Caco-2 (cell line): ENCODE measurements around the gene RND3. TPM values are rescaled to one million over a fixed set of nuclear protein-coding genes. Genes with fewer than 3 reads are reported as not detected.

Source experiments
- BruUV-seq: library from RNA; stranded (reverse); fragments of 400-500 nt; replicated peaks from 2 replicates; lab custom pipeline; 2021; lab: Mats Ljungman, UMichigan
- CTCF ChIA-PET: fragments of 300-600 bp; sonication (Branson Sonifier 250); formaldehyde crosslinking; loops from one replicate; lab custom pipeline; 2022; ENCODE audit warnings: antibody characterized with exemption; lab: Charles Lee
- POLR2A ChIA-PET: fragments of 300-600 bp; sonication (Branson Sonifier 250); formaldehyde crosslinking; loops from one replicate; lab custom pipeline; 2022; ENCODE audit warnings: antibody characterized with exemption; lab: Charles Lee
- DNase-seq, 2 experiments: peaks; one replicate each; pipeline versions ENCODE4 v3.0.0 to v3.0.0-alpha.2; 2020 to 2022
- H3K27me3 ChIP-seq: replicated peaks from 2 replicates; pipeline ENCODE4 v1.6.0; 2011; ENCODE audit warnings: low read length; ENCODE audit not compliant: control insufficient read depth, insufficient read depth
- H3K36me3 ChIP-seq: 2 replicates; pipeline ENCODE4 v1.5.1; 2011; ENCODE audit warnings: low read length; ENCODE audit not compliant: control insufficient read depth, insufficient read depth
- H3K4me1 ChIP-seq: fragments of 250-450 bp; sonication (Bioruptor Pico); 2 replicates; pipeline ENCODE4 v1.5.1; 2020; ENCODE audit warnings: mild to moderate bottlenecking
- H3K4me3 ChIP-seq: 2 replicates; pipeline ENCODE4 v1.5.1; 2011; ENCODE audit warnings: low read depth, mild to moderate bottlenecking, control low read depth, low read length
- H3K9me3 ChIP-seq: fragments of 250-450 bp; sonication (Bioruptor Pico); 2 replicates; pipeline ENCODE4 v1.5.1; 2020; ENCODE audit warnings: mild to moderate bottlenecking, moderate library complexity
- H3K27ac Mint-ChIP-seq: one replicate; pipeline ENCODE4 v1.8.0; 2022; ENCODE audit warnings: mixed read lengths; ENCODE audit not compliant: unreplicated experiment
- H3K27me3 Mint-ChIP-seq: one replicate; pipeline ENCODE4 v1.8.0; 2022; ENCODE audit warnings: mixed read lengths; ENCODE audit not compliant: insufficient read depth, unreplicated experiment
- H3K36me3 Mint-ChIP-seq: one replicate; pipeline ENCODE4 v1.8.0; 2022; ENCODE audit warnings: mild to moderate bottlenecking, mixed read lengths; ENCODE audit not compliant: insufficient read depth, unreplicated experiment
- H3K4me1 Mint-ChIP-seq: one replicate; pipeline ENCODE4 v1.8.0; 2022; ENCODE audit warnings: low read depth, mixed read lengths; ENCODE audit not compliant: unreplicated experiment
- H3K4me3 Mint-ChIP-seq: one replicate; pipeline ENCODE4 v1.8.0; 2022; ENCODE audit warnings: mild to moderate bottlenecking, moderate library complexity, mixed read lengths; ENCODE audit not compliant: unreplicated experiment
- H3K9me3 Mint-ChIP-seq: one replicate; pipeline ENCODE4 v1.8.0; 2022; ENCODE audit warnings: mixed read lengths; ENCODE audit not compliant: unreplicated experiment
- CTCF ChIP-seq, 2 experiments: fragments of 200-600 bp in 1 of 2; IDR thresholded peaks; 1 replicate in 1 of 2; 2 replicates in 1 of 2; pipeline versions ENCODE4 v1.5.1 to v1.8.0; 2011 to 2022; ENCODE audit warnings: antibody characterized with exemption in 1 of 2, control low read depth in 1 of 2, inconsistent platforms in 1 of 2, low read depth in 1 of 2, low read length in 1 of 2, mild to moderate bottlenecking in 1 of 2, moderate library complexity in 1 of 2; ENCODE audit not compliant: insufficient read depth in 1 of 2, severe bottlenecking in 1 of 2, unreplicated experiment in 1 of 2
- intact Hi-C: fragments of 100-400 bp; cut with micrococcal nuclease; formaldehyde crosslinking; loops from one replicate; pipeline ENCODE4 v1.10.0; 2022; ENCODE audit not compliant: unreplicated experiment
- total RNA-seq: library from RNA; stranded (reverse); gene quantifications from 2 replicates; pipeline ENCODE4 v1.2.3, GENCODE V29; 2022

The RND3 gene
- total RNA-seq, 1 experiment from 2014 or later = 75.0 TPM

GRCh38 chr2:150438654-150439053 lies 48.8 kb downstream of the RND3 start:
- H3K36me3 Mint-ChIP-seq = no peaks in the 10 kb centered on the region
- no peak overlapping the region for H3K4me3 Mint-ChIP-seq
- Histone ChIP-seq H3K4me3 (no peak overlapping the region), H3K36me3 (no peaks in the 10 kb centered on the region), H3K9me3 (peaks cover 8% of the 10 kb centered on the region; the same call in 1 of the 2 replicates), H3K4me1 (no peaks in the 10 kb centered on the region), H3K27me3 (no peaks in the 10 kb centered on the region)
- no peak for TF ChIP-seq CTCF (IDR thresholded peaks at IDR 0.05; ENCODE audit: insufficient read depth in 1 of 2, low read depth in 1 of 2, low read length in 1 of 2, severe bottlenecking in 1 of 2, unreplicated experiment in 1 of 2)
- ChIA-PET CTCF (no interaction called here), POLR2A (no interaction called here)
- no peaks in the 10 kb centered on the region for H3K4me1 Mint-ChIP-seq
- H3K27ac Mint-ChIP-seq = no peak overlapping the region
- BruUV-seq = no TSS peak
- H3K9me3 Mint-ChIP-seq = peaks cover 16% of the 10 kb centered on the region
- no peak for DNase-seq
- intact Hi-C loops = no loop called here
- H3K27me3 Mint-ChIP-seq = no peaks in the 10 kb centered on the region

DNA sequence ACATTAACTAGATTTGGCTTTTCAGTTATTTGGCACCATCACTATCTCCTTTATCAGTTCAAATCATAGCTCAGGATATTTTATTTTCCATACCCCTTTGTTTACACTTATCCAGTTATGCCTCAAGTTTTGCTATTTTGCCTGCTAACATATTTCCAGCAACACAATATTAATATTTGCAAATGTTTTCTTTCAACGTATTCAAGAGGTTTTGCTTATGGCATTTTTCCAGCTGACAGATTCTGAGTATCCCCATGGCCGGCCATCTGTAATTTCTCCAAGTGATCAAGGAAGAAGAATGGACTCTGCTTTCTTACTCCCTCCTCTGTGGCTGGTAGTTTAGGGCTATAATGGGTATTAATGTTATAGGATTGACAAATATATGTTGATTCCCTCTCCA lies 49.4 kb downstream of the RND3 start:
- no TSS peak for BruUV-seq

DNA sequence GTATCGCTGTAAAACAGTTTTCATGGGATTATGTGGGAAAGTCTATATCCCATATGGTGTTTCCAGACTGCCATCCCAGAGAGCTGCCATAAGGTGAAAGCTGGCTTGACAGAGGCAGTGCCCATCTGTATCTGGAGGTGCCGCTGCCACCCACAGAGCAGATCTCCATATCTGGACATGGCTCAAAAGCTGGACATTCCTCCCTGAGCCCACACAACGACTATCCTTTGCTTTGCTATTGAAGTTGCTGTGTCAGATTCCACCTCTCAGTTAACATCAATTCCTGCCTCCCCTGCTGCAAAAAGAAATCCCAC lies 55.2 kb downstream of the RND3 start:
- POLR2A ChIA-PET = no interaction called here
- CTCF ChIA-PET = no interaction called here
- intact Hi-C loops = no loop called here
- H3K4me3 ChIP-seq = no peak overlapping the region
- TF ChIP-seq CTCF (IDR thresholded peaks at IDR 0.05; ENCODE audit: insufficient read depth in 1 of 2, low read depth in 1 of 2, low read length in 1 of 2, severe bottlenecking in 1 of 2, unreplicated experiment in 1 of 2) = no peak
- H3K4me1 ChIP-seq = no peaks in the 10 kb centered on the region
- no peaks in the 10 kb centered on the region for H3K27me3 ChIP-seq
- Mint-ChIP-seq H3K4me1 (no peaks in the 10 kb centered on the region), H3K4me3 (no peak overlapping the region), H3K36me3 (no peaks in the 10 kb centered on the region), H3K27me3 (no peaks in the 10 kb centered on the region), H3K27ac (no peak overlapping the region), H3K9me3 (peaks cover 11% of the 10 kb centered on the region)
- peaks cover 8% of the 10 kb centered on the region; the same call in 1 of the 2 replicates for H3K9me3 ChIP-seq
- no TSS peak for BruUV-seq
- DNase-seq = no peak
- H3K36me3 ChIP-seq = no peaks in the 10 kb centered on the region

More for the DNA sequence above, 49.4 kb downstream of the RND3 start:
- TF ChIP-seq CTCF (IDR thresholded peaks at IDR 0.05; ENCODE audit: insufficient read depth in 1 of 2, low read depth in 1 of 2, low read length in 1 of 2, severe bottlenecking in 1 of 2, unreplicated experiment in 1 of 2) = no peak
- H3K4me3 Mint-ChIP-seq = no peak overlapping the region
- H3K27me3 Mint-ChIP-seq = no peaks in the 10 kb centered on the region
- H3K4me1 Mint-ChIP-seq = no peaks in the 10 kb centered on the region
- no peak overlapping the region for H3K27ac Mint-ChIP-seq
- Histone ChIP-seq H3K4me1 (no peaks in the 10 kb centered on the region), H3K36me3 (no peaks in the 10 kb centered on the region), H3K9me3 (peaks cover 8% of the 10 kb centered on the region; the same call in 1 of the 2 replicates), H3K27me3 (no peaks in the 10 kb centered on the region), H3K4me3 (no peak overlapping the region)
- intact Hi-C loops = no loop called here
- DNase-seq = no peak
- peaks cover 16% of the 10 kb centered on the region for H3K9me3 Mint-ChIP-seq
- H3K36me3 Mint-ChIP-seq = no peaks in the 10 kb centered on the region
- ChIA-PET POLR2A (no interaction called here), CTCF (no interaction called here)
